Activated naive CD4-positive, alpha-beta T cell treated with anti-CD3 and anti-CD28 coated beads, Interleukin-2, amount 50 U/mL, for 24 hours (primary cell): ENCODE measurements around the gene ACP7.
"Not testable (repeated sequence)": the region's sequence is repeated elsewhere in the genome, so short reads cannot be mapped to it uniquely, and the experiment has no call there.

Experiments
- H3K27ac Mint-ChIP-seq: one replicate; pipeline ENCODE4 v1.8.0; 2021; ENCODE audit warnings: mild to moderate bottlenecking, mixed read lengths
- H3K27me3 Mint-ChIP-seq: one replicate; pipeline ENCODE4 v1.8.0; 2021; ENCODE audit warnings: mixed read lengths
- H3K36me3 Mint-ChIP-seq: one replicate; pipeline ENCODE4 v1.8.0; 2021; ENCODE audit warnings: mixed read lengths
- H3K4me1 Mint-ChIP-seq: one replicate; pipeline ENCODE4 v1.8.0; 2021; ENCODE audit warnings: mixed read lengths
- H3K4me3 Mint-ChIP-seq: one replicate; pipeline ENCODE4 v1.8.0; 2021; ENCODE audit warnings: mild to moderate bottlenecking, mixed read lengths
- H3K9me3 Mint-ChIP-seq: one replicate; pipeline ENCODE4 v1.8.0; 2021; ENCODE audit warnings: mixed read lengths

Gene ACP7

GRCh38 chr19:39065928-39066327 is 18.2 kb upstream of the ACP7 start:
- H3K27ac Mint-ChIP-seq = no peak overlapping the region
- H3K4me3 Mint-ChIP-seq = no peak overlapping the region
- no peaks in the 10 kb centered on the region for H3K27me3 Mint-ChIP-seq
- no peaks in the 10 kb centered on the region for H3K36me3 Mint-ChIP-seq
- no peaks in the 10 kb centered on the region for H3K9me3 Mint-ChIP-seq
- H3K4me1 Mint-ChIP-seq = peaks cover 4% of the 10 kb centered on the region

- no peaks in the 10 kb centered on the region for H3K27me3 Mint-ChIP-seq
Measured at GRCh38 chr19:39067104-39067503, 17.1 kb upstream of the ACP7 start.

GRCh38 chr19:39068259-39068658 is 15.9 kb upstream of the ACP7 start:
- H3K36me3 Mint-ChIP-seq, H3K27me3 Mint-ChIP-seq, H3K4me1 Mint-ChIP-seq, H3K27ac Mint-ChIP-seq, H3K9me3 Mint-ChIP-seq, H3K4me3 Mint-ChIP-seq: not testable (repeated sequence)

More at GRCh38 chr19:39067104-39067503, 17.1 kb upstream of the ACP7 start:
- Mint-ChIP-seq H3K4me3 (no peak overlapping the region), H3K36me3 (no peaks in the 10 kb centered on the region), H3K4me1 (no peaks in the 10 kb centered on the region), H3K9me3 (no peaks in the 10 kb centered on the region), H3K27ac (no peak overlapping the region)

GRCh38 chr19:39070888-39071287 is 13.3 kb upstream of the ACP7 start:
- no peaks in the 10 kb centered on the region for H3K36me3 Mint-ChIP-seq
- no peak overlapping the region for H3K27ac Mint-ChIP-seq
- H3K4me3 Mint-ChIP-seq = no peak overlapping the region
- H3K9me3 Mint-ChIP-seq = no peaks in the 10 kb centered on the region
- H3K27me3 Mint-ChIP-seq = no peaks in the 10 kb centered on the region
- peaks cover 22% of the 10 kb centered on the region for H3K4me1 Mint-ChIP-seq

GRCh38 chr19:39074205-39074692 is 9.9 kb upstream of the ACP7 start:
- Mint-ChIP-seq H3K27ac (no peak overlapping the region), H3K9me3 (no peaks in the 10 kb centered on the region), H3K27me3 (no peaks in the 10 kb centered on the region), H3K4me1 (peaks cover 23% of the 10 kb centered on the region), H3K4me3 (peak overlapping the region; percentile 76), H3K36me3 (no peaks in the 10 kb centered on the region)

GRCh38 chr19:39074942-39075341 is 9.2 kb upstream of the ACP7 start:
- Mint-ChIP-seq H3K27ac (no peak overlapping the region), H3K4me1 (peaks cover 23% of the 10 kb centered on the region), H3K36me3 (no peaks in the 10 kb centered on the region), H3K4me3 (no peak overlapping the region), H3K9me3 (no peaks in the 10 kb centered on the region), H3K27me3 (peaks cover 1% of the 10 kb centered on the region)

- peaks cover 22% of the 10 kb centered on the region for H3K4me1 Mint-ChIP-seq
- peak overlapping the region; percentile 74 for H3K27ac Mint-ChIP-seq
- H3K4me3 Mint-ChIP-seq = no peak overlapping the region
- H3K27me3 Mint-ChIP-seq = peaks cover 7% of the 10 kb centered on the region
- no peaks in the 10 kb centered on the region for H3K9me3 Mint-ChIP-seq
- no peaks in the 10 kb centered on the region for H3K36me3 Mint-ChIP-seq
Measured at GRCh38 chr19:39077323-39077722, 6.8 kb upstream of the ACP7 start.

GRCh38 chr19:39078436-39079200 is 5.5 kb upstream of the ACP7 start:
- Mint-ChIP-seq H3K36me3 (no peaks in the 10 kb centered on the region), H3K4me3 (no peak overlapping the region)

GRCh38 chr19:39080431-39080830 is 3.7 kb upstream of the ACP7 start:
- Mint-ChIP-seq H3K4me3 (no peak overlapping the region), H3K36me3 (no peaks in the 10 kb centered on the region), H3K4me1 (peaks cover 13% of the 10 kb centered on the region), H3K9me3 (no peaks in the 10 kb centered on the region), H3K27ac (no peak overlapping the region), H3K27me3 (peaks cover 21% of the 10 kb centered on the region)

More at GRCh38 chr19:39078436-39079200, 5.5 kb upstream of the ACP7 start:
- no peak overlapping the region for H3K27ac Mint-ChIP-seq
- peaks cover 18% of the 10 kb centered on the region for H3K4me1 Mint-ChIP-seq
- H3K9me3 Mint-ChIP-seq = no peaks in the 10 kb centered on the region
- H3K27me3 Mint-ChIP-seq = peaks cover 15% of the 10 kb centered on the region

- H3K27ac Mint-ChIP-seq = no peak overlapping the region
- H3K9me3 Mint-ChIP-seq = no peaks in the 10 kb centered on the region
- peaks cover 27% of the 10 kb centered on the region for H3K27me3 Mint-ChIP-seq
- H3K36me3 Mint-ChIP-seq = no peaks in the 10 kb centered on the region
- H3K4me3 Mint-ChIP-seq = no peak overlapping the region
- peaks cover 10% of the 10 kb centered on the region for H3K4me1 Mint-ChIP-seq
Measured at GRCh38 chr19:39082167-39082566, 2.0 kb upstream of the ACP7 start.

- Mint-ChIP-seq H3K36me3 (no peaks in the 10 kb centered on the region), H3K27ac (peak overlapping the region; percentile 4), H3K4me1 (peaks cover 10% of the 10 kb centered on the region), H3K9me3 (no peaks in the 10 kb centered on the region), H3K4me3 (peak overlapping the region; percentile 79), H3K27me3 (peaks cover 27% of the 10 kb centered on the region)
Measured at GRCh38 chr19:39082745-39083598, 1.2 kb upstream of the ACP7 start.

GRCh38 chr19:39083599-39083982 is 577 bp upstream of the ACP7 start:
- Mint-ChIP-seq H3K4me1 (peaks cover 10% of the 10 kb centered on the region), H3K36me3 (no peaks in the 10 kb centered on the region), H3K4me3 (peak overlapping the region; percentile 79), H3K9me3 (no peaks in the 10 kb centered on the region), H3K27me3 (peaks cover 27% of the 10 kb centered on the region), H3K27ac (no peak overlapping the region)

- H3K27ac Mint-ChIP-seq = no peak overlapping the region
- H3K4me1 Mint-ChIP-seq = peaks cover 10% of the 10 kb centered on the region
- H3K27me3 Mint-ChIP-seq = peaks cover 25% of the 10 kb centered on the region
- H3K36me3 Mint-ChIP-seq = no peaks in the 10 kb centered on the region
- H3K9me3 Mint-ChIP-seq = no peaks in the 10 kb centered on the region
- peak overlapping the region; percentile 70 for H3K4me3 Mint-ChIP-seq
Measured at GRCh38 chr19:39084732-39085080, 538 bp downstream of the ACP7 start.

- peaks cover 10% of the 10 kb centered on the region for H3K4me1 Mint-ChIP-seq
- no peaks in the 10 kb centered on the region for H3K9me3 Mint-ChIP-seq
- H3K4me3 Mint-ChIP-seq = peak overlapping the region; percentile 45
Measured at GRCh38 chr19:39085392-39085791, 1.2 kb downstream of the ACP7 start.

GRCh38 chr19:39086386-39086785 is 2.2 kb downstream of the ACP7 start:
- Mint-ChIP-seq H3K9me3 (no peaks in the 10 kb centered on the region), H3K36me3 (no peaks in the 10 kb centered on the region), H3K27ac (no peak overlapping the region), H3K4me3 (no peak overlapping the region), H3K27me3 (peaks cover 23% of the 10 kb centered on the region), H3K4me1 (peaks cover 10% of the 10 kb centered on the region)

More at GRCh38 chr19:39085392-39085791, 1.2 kb downstream of the ACP7 start:
- Mint-ChIP-seq H3K27me3 (peaks cover 25% of the 10 kb centered on the region), H3K27ac (no peak overlapping the region), H3K36me3 (no peaks in the 10 kb centered on the region)
